Bronchus fibroblast of lung (primary cell): ENCODE data around the gene MUTYH. TPM values are rescaled to one million over a fixed set of nuclear protein-coding genes. Genes with fewer than 3 reads are reported as not detected.

Experiments used
- total RNA-seq: library from RNA; depleted of rRNA; stranded (reverse); fragments of >200 nt; gene quantifications from 2 replicates; pipeline ENCODE4 v1.2.3, GENCODE V29; 2015

MUTYH gene
- 18.1 and 20.7 TPM in 2 replicates for total RNA-seq

DNA sequence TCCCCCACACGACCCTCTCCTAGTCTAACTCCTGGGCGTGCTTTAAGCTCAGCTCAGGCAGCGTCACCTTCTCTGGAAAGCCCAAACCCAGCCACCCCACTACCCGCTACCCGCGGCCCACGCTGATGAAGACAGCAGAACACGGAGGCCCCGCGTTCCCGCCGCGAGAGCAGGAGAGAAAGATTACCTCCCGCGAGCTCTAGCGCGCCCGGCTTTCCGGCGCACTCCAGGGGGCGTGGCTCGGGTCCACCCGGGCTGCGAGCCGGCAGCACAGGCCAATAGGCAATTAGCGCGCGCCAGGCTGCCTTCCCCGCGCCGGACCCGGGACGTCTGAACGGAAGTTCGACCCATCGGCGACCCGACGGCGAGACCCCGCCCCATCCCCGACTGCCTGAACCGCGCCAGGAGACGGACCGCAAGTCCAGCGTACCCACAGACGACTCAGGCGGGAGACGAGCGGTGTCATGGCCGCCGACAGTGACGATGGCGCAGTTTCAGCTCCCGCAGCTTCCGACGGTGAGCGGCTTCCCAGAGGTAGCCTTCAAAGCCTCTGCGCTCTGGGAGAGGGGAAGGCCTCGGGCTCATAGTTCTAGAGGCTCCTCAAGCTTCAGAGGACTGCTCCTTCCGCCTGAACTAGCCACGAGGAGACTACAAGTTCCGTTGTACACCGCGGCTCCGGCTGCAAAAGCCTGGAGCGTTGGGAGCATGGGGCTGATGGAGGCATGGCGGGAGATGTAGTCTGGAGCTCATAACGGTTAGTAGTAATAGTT is at the start of gene MUTYH, which contains the start of gene TOE1:
Gene MUTYH (minus strand): TSS at position 652 of the 770 bp plus-strand sequence. CDS start 5,935 bp downstream, outside the sequence.
Gene TOE1 (plus strand): TSS at position 382 of the 770 bp plus-strand sequence. CDS start 83 bp downstream, at position 465.

DNA sequence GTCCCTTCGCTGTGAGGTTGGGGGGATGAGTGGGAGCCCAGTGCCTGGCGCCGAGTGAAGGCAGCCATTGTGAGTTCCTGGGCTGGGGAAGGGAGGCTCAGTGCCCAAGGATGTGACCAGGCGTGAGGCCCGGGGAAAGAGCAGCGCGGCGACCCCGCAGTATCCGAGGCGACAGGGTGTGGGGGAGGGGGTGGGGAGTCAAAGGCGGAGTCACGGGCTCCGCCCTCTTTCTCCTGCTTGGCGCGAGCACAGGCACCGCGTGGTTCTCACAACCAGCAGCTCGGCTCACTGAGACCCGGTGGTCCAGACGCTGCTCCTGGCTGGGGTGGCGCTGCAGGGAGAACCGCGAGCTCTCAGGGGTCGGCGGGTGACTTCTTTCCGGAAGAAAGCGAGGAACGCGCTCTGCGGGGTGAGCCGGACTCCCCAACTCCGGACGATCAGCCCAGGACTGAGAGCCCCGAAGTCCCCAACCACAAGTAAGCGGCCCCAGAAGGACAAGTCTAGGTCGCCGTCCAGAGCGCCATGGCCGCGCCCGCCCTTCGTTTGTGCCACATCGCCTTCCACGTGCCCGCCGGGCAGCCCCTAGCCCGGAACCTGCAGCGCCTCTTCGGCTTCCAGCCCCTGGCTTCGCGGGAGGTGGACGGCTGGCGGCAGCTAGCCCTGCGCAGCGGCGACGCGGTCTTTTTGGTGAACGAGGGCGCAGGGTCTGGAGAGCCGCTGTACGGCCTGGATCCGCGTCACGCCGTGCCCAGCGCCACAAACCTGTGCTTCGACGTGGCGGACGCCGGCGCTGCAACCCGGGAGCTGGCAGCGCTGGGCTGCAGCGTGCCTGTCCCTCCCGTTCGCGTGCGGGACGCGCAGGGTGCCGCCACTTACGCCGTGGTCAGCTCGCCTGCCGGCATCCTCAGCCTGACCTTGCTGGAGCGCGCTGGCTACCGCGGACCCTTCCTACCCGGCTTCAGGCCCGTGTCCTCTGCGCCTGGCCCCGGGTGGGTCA is 13.3 kb downstream of the MUTYH start, which contains the start of gene HPDL:
Gene HPDL (plus strand): TSS at position 269 of the 997 bp plus-strand sequence. CDS start 254 bp downstream, at position 523.

Other genes with a start within 250 kb of the MUTYH start
- 0.15 and 0.17 TPM in 2 replicates for gene ZSWIM5, start 133.8 kb downstream of the MUTYH start, total RNA-seq
- gene HPDL, start 13.5 kb downstream of the MUTYH start, total RNA-seq, result 5.0 and 7.1 TPM in 2 replicates
- 18.3 and 18.5 TPM in 2 replicates for gene TOE1, start 270 bp downstream of the MUTYH start, total RNA-seq
- 1.3 and 3.6 TPM in 2 replicates for gene TESK2, start 150.7 kb upstream of the MUTYH start, total RNA-seq
- 2.0 and 2.1 TPM in 2 replicates for gene CCDC163, start 159.6 kb upstream of the MUTYH start, total RNA-seq
- 4.9 and 6.7 TPM in 2 replicates for gene MMACHC, start 159.9 kb upstream of the MUTYH start, total RNA-seq
- gene PRDX1, start 181.4 kb upstream of the MUTYH start, total RNA-seq, result 502 and 526 TPM in 2 replicates
- 132 and 144 TPM in 2 replicates for gene AKR1A1, start 210.4 kb upstream of the MUTYH start, total RNA-seq
- 77.9 and 91.3 TPM in 2 replicates for gene NASP, start 243.6 kb upstream of the MUTYH start, total RNA-seq